OCI-LY7 (cell line): ENCODE results near the gene CHRNA4. TPM values are rescaled to one million over a fixed set of nuclear protein-coding genes. Genes with fewer than 3 reads are reported as not detected.

Source experiments
- BruUV-seq: library from RNA; stranded (reverse); fragments of 400-500 nt; replicated peaks from 2 replicates; lab custom pipeline; 2021; lab: Mats Ljungman, UMichigan
- CTCF ChIA-PET: fragments of 300-600 bp; sonication (Branson Sonifier 250); formaldehyde crosslinking; loops from one replicate; lab custom pipeline; 2022; ENCODE audit warnings: antibody characterized with exemption; ENCODE audit not compliant: unreplicated experiment; lab: Charles Lee
- POLR2A ChIA-PET: fragments of 300-600 bp; sonication (Branson Sonifier 250); formaldehyde crosslinking; loops from one replicate; lab custom pipeline; 2022; ENCODE audit warnings: antibody characterized with exemption; lab: Charles Lee
- DNase-seq: peaks from one replicate; pipeline ENCODE4 v3.0.0-alpha.2; 2015; ENCODE audit warnings: low spot score
- H2AFZ ChIP-seq: fragments of 200-600 bp; sonication (generic), shearing (Covaris generic); 2 replicates; pipeline ENCODE4 v1.6.1; 2014; ENCODE audit warnings: mild to moderate bottlenecking, antibody characterized with exemption, low read length, moderate library complexity
- H3K27ac ChIP-seq: fragments of 200-600 bp; sonication (generic); 2 replicates; pipeline ENCODE4 v1.5.1; 2014; ENCODE audit warnings: mixed run types, low read depth, mild to moderate bottlenecking, moderate library complexity, low read length, inconsistent platforms; ENCODE audit not compliant: poor library complexity, severe bottlenecking
- H3K36me3 ChIP-seq: fragments of 200-600 bp; sonication (generic); 2 replicates; pipeline ENCODE4 v1.6.1; 2014; ENCODE audit warnings: mild to moderate bottlenecking, antibody characterized with exemption, low read length, moderate library complexity, mixed read lengths; ENCODE audit not compliant: insufficient read depth
- H3K4me1 ChIP-seq: fragments of 200-600 bp; sonication (generic); 2 replicates; pipeline ENCODE4 v1.5.1; 2014; ENCODE audit warnings: mild to moderate bottlenecking, low read length; ENCODE audit not compliant: insufficient read depth, poor library complexity, severe bottlenecking
- H3K4me2 ChIP-seq: fragments of 200-600 bp; sonication (generic); 2 replicates; pipeline ENCODE4 v1.6.1; 2014; ENCODE audit warnings: mild to moderate bottlenecking, low read length
- H3K4me3 ChIP-seq: fragments of 200-600 bp; sonication (generic); 2 replicates; pipeline ENCODE4 v1.5.1; 2014; ENCODE audit warnings: mild to moderate bottlenecking, low read depth, low read length; ENCODE audit not compliant: poor library complexity, severe bottlenecking
- H3K79me2 ChIP-seq: fragments of 200-600 bp; sonication (generic); 2 replicates; pipeline ENCODE4 v1.6.1; 2016; ENCODE audit warnings: low read depth, mild to moderate bottlenecking, low read length, moderate library complexity, mixed read lengths; ENCODE audit not compliant: insufficient read depth
- H3K9me2 ChIP-seq: fragments of 200-600 bp; sonication (generic); 2 replicates; pipeline ENCODE4 v1.6.1; 2016; ENCODE audit warnings: mild to moderate bottlenecking, low read length, mixed read lengths; ENCODE audit not compliant: insufficient read depth
- H3K9me3 ChIP-seq: fragments of 200-600 bp; sonication (generic); 2 replicates; pipeline ENCODE4 v1.6.1; 2014; ENCODE audit warnings: mild to moderate bottlenecking, mixed run types, low read length, mixed read lengths
- H4K20me1 ChIP-seq: fragments of 200-600 bp; sonication (generic); 2 replicates; pipeline ENCODE4 v1.6.1; 2014; ENCODE audit warnings: mild to moderate bottlenecking, antibody characterized with exemption, low read length, moderate library complexity, mixed read lengths; ENCODE audit not compliant: insufficient read depth
- EZH2phosphoT487 ChIP-seq: fragments of 200-600 bp; sonication (generic); IDR thresholded peaks from 2 replicates; pipeline ENCODE4 v1.6.1; 2018; ENCODE audit warnings: low read depth, borderline replicate concordance, mild to moderate bottlenecking, mixed run types, antibody characterized with exemption, low read length, moderate library complexity, mixed read lengths
- intact Hi-C: fragments of 100-400 bp; cut with micrococcal nuclease; formaldehyde crosslinking; loops from one replicate; pipeline ENCODE4 v1.10.0; 2022; ENCODE audit not compliant: unreplicated experiment
- small RNA-seq: library from RNA; depleted of rRNA; stranded (forward); fragments of <200 nt; gene quantifications from one replicate; pipeline ENCODE3, GENCODE V24; 2014
- total RNA-seq, 2 experiments: library from RNA; depleted of rRNA in 1 of 2; stranded (reverse); fragments of >200 nt in 1 of 2; shearing (Covaris generic) in 1 of 2; gene quantifications; 2 replicates each; pipeline ENCODE4 v1.2.3, GENCODE V29; 2014 to 2022
- TF ChIP-seq, protein P1 (sequence below): fragments of 200-600 bp; sonication (generic); conservative IDR thresholded peaks from 2 replicates; pipeline ENCODE4 v1.5.1; 2014; ENCODE audit warnings: mild to moderate bottlenecking, antibody characterized with exemption, low read length, moderate library complexity, mixed read lengths

CHRNA4 gene
- total RNA-seq, 2 experiments from 2014 or later: not detected

DNA sequence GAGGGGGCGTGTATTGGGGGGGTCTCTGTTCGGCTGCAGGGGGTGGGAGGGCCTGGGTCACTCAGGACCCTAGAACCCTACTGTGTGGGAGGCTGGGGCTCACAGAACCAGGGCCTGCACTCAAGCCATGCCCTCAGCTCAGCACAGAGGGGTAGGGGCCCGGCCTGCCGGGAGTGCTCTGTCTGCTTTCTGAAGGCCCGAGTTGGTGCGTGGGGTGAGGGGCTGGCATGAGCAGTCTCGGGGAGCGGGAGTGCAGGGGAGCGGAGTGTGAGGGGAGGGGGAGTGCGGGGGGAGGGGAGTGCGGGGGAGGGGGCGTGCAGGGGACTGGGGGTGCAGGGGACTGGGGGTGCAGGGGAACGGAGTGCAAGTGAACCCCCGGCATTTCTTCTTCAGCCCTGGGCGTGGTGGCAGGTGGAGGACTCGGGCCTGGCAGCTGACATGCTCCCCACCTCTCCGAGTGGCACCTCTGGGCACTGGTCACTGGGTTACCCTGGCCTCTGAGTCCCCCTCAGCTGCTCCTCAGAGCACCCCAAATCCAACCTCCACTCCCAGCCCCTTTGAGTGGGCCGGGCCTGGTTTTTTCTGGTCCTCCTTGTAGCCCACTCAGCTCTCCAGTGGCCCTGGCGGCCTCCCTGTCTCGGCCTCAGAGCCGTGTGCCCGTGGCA, 67.1 kb downstream of the CHRNA4 start:
- BruUV-seq: no TSS peak
- intact Hi-C loops: no loop called here

DNA sequence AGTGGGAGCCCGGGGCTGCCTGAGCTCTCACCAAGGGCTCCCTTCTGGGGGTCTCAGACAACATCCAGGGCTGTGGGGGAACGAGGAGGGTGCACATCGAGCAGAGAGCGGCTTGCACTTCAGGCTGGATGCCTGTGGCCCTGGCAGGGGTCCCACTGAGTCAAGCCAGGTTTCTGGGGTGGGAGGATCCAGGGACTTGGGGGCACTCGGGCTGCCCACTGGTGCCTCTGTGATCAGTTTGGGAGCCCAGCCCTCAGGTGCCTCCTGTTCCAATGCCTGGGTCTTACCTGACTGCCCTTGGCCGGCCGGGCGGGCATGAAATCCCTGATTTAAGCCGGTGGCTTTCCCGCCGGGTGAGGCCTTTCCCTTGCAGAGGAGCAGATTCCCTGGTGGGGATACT, 67.7 kb downstream of the CHRNA4 start:
- ChIA-PET POLR2A (interaction anchor here (0.6 kb wide), 1 partner anchor 249 kb away, joined by 3 read pairs; no protein-coding TSS in a partner anchor), CTCF (interaction anchor here (1.1 kb wide), 1 partner anchor 69 kb away, joined by 3 read pairs; no protein-coding TSS in a partner anchor)
- no peak overlapping the region for H2AFZ ChIP-seq
- no peaks in the 10 kb centered on the region for H4K20me1 ChIP-seq
- no peak overlapping the region for H3K4me3 ChIP-seq
- intact Hi-C loops: no loop called here
- BruUV-seq: no TSS peak
- DNase-seq: no peak
- H3K36me3 ChIP-seq: peaks cover 6% of the 10 kb centered on the region; the same call in 1 of the 2 replicates
- no peaks in the 10 kb centered on the region for H3K4me1 ChIP-seq
- TF ChIP-seq, protein P1, sequence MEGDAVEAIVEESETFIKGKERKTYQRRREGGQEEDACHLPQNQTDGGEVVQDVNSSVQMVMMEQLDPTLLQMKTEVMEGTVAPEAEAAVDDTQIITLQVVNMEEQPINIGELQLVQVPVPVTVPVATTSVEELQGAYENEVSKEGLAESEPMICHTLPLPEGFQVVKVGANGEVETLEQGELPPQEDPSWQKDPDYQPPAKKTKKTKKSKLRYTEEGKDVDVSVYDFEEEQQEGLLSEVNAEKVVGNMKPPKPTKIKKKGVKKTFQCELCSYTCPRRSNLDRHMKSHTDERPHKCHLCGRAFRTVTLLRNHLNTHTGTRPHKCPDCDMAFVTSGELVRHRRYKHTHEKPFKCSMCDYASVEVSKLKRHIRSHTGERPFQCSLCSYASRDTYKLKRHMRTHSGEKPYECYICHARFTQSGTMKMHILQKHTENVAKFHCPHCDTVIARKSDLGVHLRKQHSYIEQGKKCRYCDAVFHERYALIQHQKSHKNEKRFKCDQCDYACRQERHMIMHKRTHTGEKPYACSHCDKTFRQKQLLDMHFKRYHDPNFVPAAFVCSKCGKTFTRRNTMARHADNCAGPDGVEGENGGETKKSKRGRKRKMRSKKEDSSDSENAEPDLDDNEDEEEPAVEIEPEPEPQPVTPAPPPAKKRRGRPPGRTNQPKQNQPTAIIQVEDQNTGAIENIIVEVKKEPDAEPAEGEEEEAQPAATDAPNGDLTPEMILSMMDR: no peak
- no peak for TF ChIP-seq EZH2phosphoT487
- H3K9me3 ChIP-seq: no peaks in the 10 kb centered on the region
- H3K79me2 ChIP-seq: no peaks in the 10 kb centered on the region
- no peaks in the 10 kb centered on the region for H3K9me2 ChIP-seq
- no peak overlapping the region for H3K27ac ChIP-seq
- H3K4me2 ChIP-seq: no peak overlapping the region

More for the DNA sequence above, 67.1 kb downstream of the CHRNA4 start:
- no peak for DNase-seq
- no peaks in the 10 kb centered on the region for H3K79me2 ChIP-seq
- H2AFZ ChIP-seq: no peak overlapping the region
- no peaks in the 10 kb centered on the region for H3K4me1 ChIP-seq
- TF ChIP-seq EZH2phosphoT487: no peak
- TF ChIP-seq, protein P1: no peak
- ChIA-PET CTCF (interaction anchor here (1.1 kb wide), 1 partner anchor 70 kb away, joined by 3 read pairs; no protein-coding TSS in a partner anchor), POLR2A (interaction anchor here (0.6 kb wide), 1 partner anchor 250 kb away, joined by 3 read pairs; no protein-coding TSS in a partner anchor)
- H3K4me3 ChIP-seq: no peak overlapping the region
- H3K9me2 ChIP-seq: no peaks in the 10 kb centered on the region
- no peaks in the 10 kb centered on the region for H3K9me3 ChIP-seq
- H4K20me1 ChIP-seq: no peaks in the 10 kb centered on the region
- H3K36me3 ChIP-seq: 0 out of 2 replicates have a peak, but pooled peaks cover under 1% of the 10 kb centered on the region
- no peak overlapping the region for H3K4me2 ChIP-seq
- no peak overlapping the region for H3K27ac ChIP-seq

Small RNAs within 50 kb of the gene (small RNA-seq; reads per million reads assigned to genes)
- 0.31 reads per million for gene RNU6-994P

Other genes starting within 250 kb of the CHRNA4 start
- gene YTHDF1, start 145.2 kb downstream of the CHRNA4 start, total RNA-seq (2014; rRNA removed; shearing (Covaris generic)): 26.7 and 31.3 TPM in 2 replicates
- gene YTHDF1, start 145.2 kb downstream of the CHRNA4 start, total RNA-seq (2022): 42.3 and 42.7 TPM in 2 replicates
- gene BIRC7, start 125.4 kb downstream of the CHRNA4 start, total RNA-seq (2014; rRNA removed; shearing (Covaris generic)): not detected in 2 replicates
- 0.39 and 0.42 TPM in 2 replicates for gene BIRC7, start 125.4 kb downstream of the CHRNA4 start, total RNA-seq (2022)
- not detected in 2 replicates for gene NKAIN4, start 106.9 kb downstream of the CHRNA4 start, total RNA-seq (2014; rRNA removed; shearing (Covaris generic))
- gene NKAIN4, start 106.9 kb downstream of the CHRNA4 start, total RNA-seq (2022): not detected in 2 replicates
- 50.4 and 57.9 TPM in 2 replicates for gene ARFGAP1, start 88.5 kb downstream of the CHRNA4 start, total RNA-seq (2014; rRNA removed; shearing (Covaris generic))
- 105 and 116 TPM in 2 replicates for gene ARFGAP1, start 88.5 kb downstream of the CHRNA4 start, total RNA-seq (2022)
- not detected in 2 replicates for gene COL20A1, start 68.2 kb downstream of the CHRNA4 start, total RNA-seq (2014; rRNA removed; shearing (Covaris generic))
- gene COL20A1, start 68.2 kb downstream of the CHRNA4 start, total RNA-seq (2022): 0.09 and 0.15 TPM in 2 replicates
- not detected in 2 replicates for gene KCNQ2, start 111.3 kb upstream of the CHRNA4 start, total RNA-seq (2014; rRNA removed; shearing (Covaris generic))
- not detected in 2 replicates for gene KCNQ2, start 111.3 kb upstream of the CHRNA4 start, total RNA-seq (2022)
- 0.22 and 0.36 TPM in 2 replicates for gene EEF1A2, start 137.7 kb upstream of the CHRNA4 start, total RNA-seq (2014; rRNA removed; shearing (Covaris generic))
- gene EEF1A2, start 137.7 kb upstream of the CHRNA4 start, total RNA-seq (2022): 0.92 TPM in 1 of 2 replicates, not detected in the other
- gene PPDPF, start 159.4 kb upstream of the CHRNA4 start, total RNA-seq (2014; rRNA removed; shearing (Covaris generic)): 16.5 and 34.9 TPM in 2 replicates
- 117 and 126 TPM in 2 replicates for gene PPDPF, start 159.4 kb upstream of the CHRNA4 start, total RNA-seq (2022)
- 0.05 and 0.13 TPM in 2 replicates for gene PTK6, start 176.0 kb upstream of the CHRNA4 start, total RNA-seq (2014; rRNA removed; shearing (Covaris generic))
- gene PTK6, start 176.0 kb upstream of the CHRNA4 start, total RNA-seq (2022): 1.8 and 2.0 TPM in 2 replicates
- not detected in 2 replicates for gene SRMS, start 186.4 kb upstream of the CHRNA4 start, total RNA-seq (2014; rRNA removed; shearing (Covaris generic))
- 0.42 TPM in 1 of 2 replicates, not detected in the other for gene SRMS, start 186.4 kb upstream of the CHRNA4 start, total RNA-seq (2022)
- gene FNDC11, start 192.8 kb upstream of the CHRNA4 start, total RNA-seq (2014; rRNA removed; shearing (Covaris generic)): 0.15 and 0.41 TPM in 2 replicates
- gene FNDC11, start 192.8 kb upstream of the CHRNA4 start, total RNA-seq (2022): 2.1 and 3.0 TPM in 2 replicates
- 3.6 and 6.5 TPM in 2 replicates for gene HELZ2, start 212.9 kb upstream of the CHRNA4 start, total RNA-seq (2014; rRNA removed; shearing (Covaris generic))
- 8.3 and 8.6 TPM in 2 replicates for gene HELZ2, start 212.9 kb upstream of the CHRNA4 start, total RNA-seq (2022)